HepG2 (cell line): ENCODE measurements around the gene RRAS2.

Source experiments
- FOSL1 ChIP-seq: sonication (generic); formaldehyde crosslinking; IDR thresholded peaks from 2 replicates; pipeline ENCODE4 v1.9.0; 2021; ENCODE audit warnings: missing genetic modification reagents, borderline replicate concordance
- MATR3 ChIP-seq: sonication (generic); formaldehyde crosslinking; IDR thresholded peaks from 2 replicates; pipeline ENCODE4 v1.4.0; 2020; ENCODE audit warnings: missing genetic modification reagents
- NBN ChIP-seq: fragments of 450-650 bp; conservative IDR thresholded peaks from 2 replicates; pipeline ENCODE4 v1.6.1; 2017
- PTBP1 ChIP-seq: fragments of 200-400 bp; formaldehyde crosslinking; IDR thresholded peaks from 2 replicates; pipeline ENCODE4 v1.6.1; 2018; ENCODE audit warnings: low read length, low read depth; ENCODE audit not compliant: poor library complexity, severe bottlenecking
- ZNF20 ChIP-seq: sonication (generic); formaldehyde crosslinking; IDR thresholded peaks from 2 replicates; pipeline ENCODE4 v1.4.0; 2020; ENCODE audit warnings: mild to moderate bottlenecking, moderate library complexity, missing genetic modification reagents
- TF ChIP-seq, protein P1 (sequence below): sonication (generic); formaldehyde crosslinking; IDR thresholded peaks from 2 replicates; pipeline ENCODE4 v1.5.0; 2020; ENCODE audit warnings: mild to moderate bottlenecking, missing genetic modification reagents, moderate library complexity

DNA sequence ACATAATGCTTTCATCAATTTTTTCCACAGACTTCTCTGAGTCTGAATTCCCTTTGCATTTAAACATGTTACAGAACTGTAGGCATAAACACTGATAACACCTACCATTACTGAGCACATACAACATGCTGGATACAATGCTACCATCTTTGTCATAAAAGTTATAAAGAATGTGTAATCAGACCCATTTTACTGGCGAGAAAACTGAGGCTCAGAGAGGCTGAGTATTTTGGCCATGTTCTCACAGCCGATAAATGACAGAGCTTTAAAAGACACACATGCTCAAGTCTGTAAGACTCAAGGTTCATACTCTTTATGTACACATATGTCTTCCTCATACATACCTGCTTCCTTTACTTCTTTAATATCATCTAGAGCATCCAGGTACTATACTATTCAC is 2.6 kb downstream of the RRAS2 start:
- TF ChIP-seq MATR3 (CRISPR knock-in tag), result no peak
- TF ChIP-seq, protein P1, sequence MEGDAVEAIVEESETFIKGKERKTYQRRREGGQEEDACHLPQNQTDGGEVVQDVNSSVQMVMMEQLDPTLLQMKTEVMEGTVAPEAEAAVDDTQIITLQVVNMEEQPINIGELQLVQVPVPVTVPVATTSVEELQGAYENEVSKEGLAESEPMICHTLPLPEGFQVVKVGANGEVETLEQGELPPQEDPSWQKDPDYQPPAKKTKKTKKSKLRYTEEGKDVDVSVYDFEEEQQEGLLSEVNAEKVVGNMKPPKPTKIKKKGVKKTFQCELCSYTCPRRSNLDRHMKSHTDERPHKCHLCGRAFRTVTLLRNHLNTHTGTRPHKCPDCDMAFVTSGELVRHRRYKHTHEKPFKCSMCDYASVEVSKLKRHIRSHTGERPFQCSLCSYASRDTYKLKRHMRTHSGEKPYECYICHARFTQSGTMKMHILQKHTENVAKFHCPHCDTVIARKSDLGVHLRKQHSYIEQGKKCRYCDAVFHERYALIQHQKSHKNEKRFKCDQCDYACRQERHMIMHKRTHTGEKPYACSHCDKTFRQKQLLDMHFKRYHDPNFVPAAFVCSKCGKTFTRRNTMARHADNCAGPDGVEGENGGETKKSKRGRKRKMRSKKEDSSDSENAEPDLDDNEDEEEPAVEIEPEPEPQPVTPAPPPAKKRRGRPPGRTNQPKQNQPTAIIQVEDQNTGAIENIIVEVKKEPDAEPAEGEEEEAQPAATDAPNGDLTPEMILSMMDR (CRISPR knock-in tag), result no peak
- no peak for TF ChIP-seq PTBP1
- TF ChIP-seq NBN, result no peak
- no peak for TF ChIP-seq ZNF20 (CRISPR knock-in tag)
- TF ChIP-seq FOSL1 (CRISPR knock-in tag), result no peak
